WTC11 (cell line): Measurements from ENCODE around the gene TNNT2.

Experiments used
- CBFB ChIP-seq: sonication (generic); formaldehyde crosslinking; IDR thresholded peaks from 2 replicates; pipeline ENCODE4 v1.8.1; 2022; ENCODE audit warnings: mild to moderate bottlenecking, low read depth, missing genetic modification reagents
- CREB1 ChIP-seq: sonication (generic); formaldehyde crosslinking; IDR thresholded peaks from 2 replicates; pipeline ENCODE4 v1.8.0; 2023; ENCODE audit warnings: mild to moderate bottlenecking, missing genetic modification reagents
- ELF4 ChIP-seq: sonication (generic); formaldehyde crosslinking; IDR thresholded peaks from 2 replicates; pipeline ENCODE4 v1.8.1; 2022; ENCODE audit warnings: low read depth, mild to moderate bottlenecking, moderate library complexity, missing genetic modification reagents
- FOXJ3 ChIP-seq: sonication (generic); formaldehyde crosslinking; IDR thresholded peaks from 2 replicates; pipeline ENCODE4 v1.9.0; 2021; ENCODE audit warnings: missing genetic modification reagents, mild to moderate bottlenecking, borderline replicate concordance
- IRF2 ChIP-seq: sonication (generic); formaldehyde crosslinking; IDR thresholded peaks from 2 replicates; pipeline ENCODE4 v1.8.0; 2022; ENCODE audit warnings: low read depth, missing genetic modification reagents, borderline replicate concordance
- JUN ChIP-seq: sonication (generic); formaldehyde crosslinking; IDR thresholded peaks from 2 replicates; pipeline ENCODE4 v1.8.0; 2023; ENCODE audit warnings: mild to moderate bottlenecking, missing genetic modification reagents
- MYBL2 ChIP-seq: sonication (generic); formaldehyde crosslinking; IDR thresholded peaks from 2 replicates; pipeline ENCODE4 v1.8.1; 2023; ENCODE audit warnings: mild to moderate bottlenecking, moderate library complexity, missing genetic modification reagents
- NFATC4 ChIP-seq: fragments of 250-450 bp; sonication (Bioruptor Pico); IDR thresholded peaks from 2 replicates; pipeline ENCODE4 v1.9.0; 2021; ENCODE audit warnings: mild to moderate bottlenecking
- NR2C2 ChIP-seq: sonication (generic); formaldehyde crosslinking; IDR thresholded peaks from 2 replicates; pipeline ENCODE4 v1.8.0; 2022; ENCODE audit warnings: mild to moderate bottlenecking, missing genetic modification reagents
- SP1 ChIP-seq: sonication (generic); formaldehyde crosslinking; conservative IDR thresholded peaks from 2 replicates; pipeline ENCODE4 v1.8.1; 2022; ENCODE audit warnings: missing genetic modification reagents
- TF ChIP-seq, protein P1 (sequence below): fragments of 200-600 bp; IDR thresholded peaks from 2 replicates; pipeline ENCODE4 v1.8.0; 2022; ENCODE audit warnings: antibody characterized with exemption
- TF ChIP-seq, protein P2 (sequence below): sonication (generic); formaldehyde crosslinking; IDR thresholded peaks from 2 replicates; pipeline ENCODE4 v1.8.0; 2022; ENCODE audit warnings: mild to moderate bottlenecking, missing genetic modification reagents
- TF ChIP-seq, protein P3 (sequence below): sonication (generic); formaldehyde crosslinking; IDR thresholded peaks from 2 replicates; pipeline ENCODE4 v1.8.1; 2022; ENCODE audit warnings: missing genetic modification reagents, borderline replicate concordance
- TF ChIP-seq, protein P4 (sequence below): sonication (generic); formaldehyde crosslinking; IDR thresholded peaks from 2 replicates; pipeline ENCODE4 v1.8.1; 2023; ENCODE audit warnings: mild to moderate bottlenecking, missing genetic modification reagents, moderate library complexity

DNA sequence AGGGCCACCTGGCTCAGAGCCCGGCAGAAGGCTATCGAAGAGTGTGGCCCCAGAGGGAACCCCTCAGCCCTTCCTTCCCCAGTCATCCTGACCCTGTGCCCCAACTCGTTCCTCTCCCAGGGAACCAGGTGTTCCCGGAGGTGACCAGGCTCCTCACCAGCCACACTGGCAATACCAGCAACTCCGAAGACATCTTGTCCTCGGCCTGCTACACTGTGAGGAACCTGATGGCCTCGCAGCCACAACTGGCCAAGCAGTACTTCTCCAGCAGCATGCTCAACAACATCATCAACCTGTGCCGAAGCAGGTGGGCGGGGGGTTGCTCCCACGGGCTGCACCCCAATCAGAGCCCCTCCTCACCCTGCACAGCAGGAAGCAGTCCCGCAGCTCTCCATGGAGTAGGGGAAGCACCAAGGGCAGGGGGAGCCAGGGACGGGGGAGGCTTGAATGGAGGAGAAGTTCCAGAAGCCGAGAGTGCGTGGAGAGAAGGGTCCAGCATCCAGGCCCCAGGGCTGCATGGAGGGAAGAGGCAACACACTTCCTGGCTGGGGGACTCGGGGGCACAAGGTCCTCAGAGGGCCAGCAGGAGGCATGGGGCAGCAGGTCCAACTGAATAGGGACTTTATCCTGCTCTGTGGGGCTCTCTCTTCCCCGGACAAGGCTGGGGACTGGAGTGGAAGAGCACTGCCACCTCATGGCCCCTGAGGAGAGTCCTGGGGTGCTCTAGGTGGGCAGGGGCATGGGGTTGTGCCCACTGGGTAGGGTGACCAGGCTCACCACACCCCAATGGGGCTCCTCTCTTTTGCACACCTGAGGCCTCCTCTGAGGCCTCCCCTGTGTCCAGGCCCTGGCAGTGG, 52.4 kb downstream of the TNNT2 start:
- TF ChIP-seq SP1 (CRISPR knock-in tag), result no peak
- TF ChIP-seq MYBL2 (CRISPR knock-in tag), result no peak
- TF ChIP-seq, protein P1, sequence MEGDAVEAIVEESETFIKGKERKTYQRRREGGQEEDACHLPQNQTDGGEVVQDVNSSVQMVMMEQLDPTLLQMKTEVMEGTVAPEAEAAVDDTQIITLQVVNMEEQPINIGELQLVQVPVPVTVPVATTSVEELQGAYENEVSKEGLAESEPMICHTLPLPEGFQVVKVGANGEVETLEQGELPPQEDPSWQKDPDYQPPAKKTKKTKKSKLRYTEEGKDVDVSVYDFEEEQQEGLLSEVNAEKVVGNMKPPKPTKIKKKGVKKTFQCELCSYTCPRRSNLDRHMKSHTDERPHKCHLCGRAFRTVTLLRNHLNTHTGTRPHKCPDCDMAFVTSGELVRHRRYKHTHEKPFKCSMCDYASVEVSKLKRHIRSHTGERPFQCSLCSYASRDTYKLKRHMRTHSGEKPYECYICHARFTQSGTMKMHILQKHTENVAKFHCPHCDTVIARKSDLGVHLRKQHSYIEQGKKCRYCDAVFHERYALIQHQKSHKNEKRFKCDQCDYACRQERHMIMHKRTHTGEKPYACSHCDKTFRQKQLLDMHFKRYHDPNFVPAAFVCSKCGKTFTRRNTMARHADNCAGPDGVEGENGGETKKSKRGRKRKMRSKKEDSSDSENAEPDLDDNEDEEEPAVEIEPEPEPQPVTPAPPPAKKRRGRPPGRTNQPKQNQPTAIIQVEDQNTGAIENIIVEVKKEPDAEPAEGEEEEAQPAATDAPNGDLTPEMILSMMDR, result no peak
- no peak for TF ChIP-seq NFATC4
- no peak for TF ChIP-seq FOXJ3
- TF ChIP-seq IRF2 (CRISPR knock-in tag), result no peak
- no peak for TF ChIP-seq CREB1 (CRISPR knock-in tag)
- no peak for TF ChIP-seq NR2C2 (CRISPR knock-in tag)
- no peak for TF ChIP-seq CBFB (CRISPR knock-in tag)
- TF ChIP-seq, protein P2, sequence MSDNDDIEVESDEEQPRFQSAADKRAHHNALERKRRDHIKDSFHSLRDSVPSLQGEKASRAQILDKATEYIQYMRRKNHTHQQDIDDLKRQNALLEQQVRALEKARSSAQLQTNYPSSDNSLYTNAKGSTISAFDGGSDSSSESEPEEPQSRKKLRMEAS (CRISPR knock-in tag), result no peak
- TF ChIP-seq JUN (CRISPR knock-in tag), result no peak
- TF ChIP-seq ELF4 (CRISPR knock-in tag), result no peak
- TF ChIP-seq, protein P3, sequence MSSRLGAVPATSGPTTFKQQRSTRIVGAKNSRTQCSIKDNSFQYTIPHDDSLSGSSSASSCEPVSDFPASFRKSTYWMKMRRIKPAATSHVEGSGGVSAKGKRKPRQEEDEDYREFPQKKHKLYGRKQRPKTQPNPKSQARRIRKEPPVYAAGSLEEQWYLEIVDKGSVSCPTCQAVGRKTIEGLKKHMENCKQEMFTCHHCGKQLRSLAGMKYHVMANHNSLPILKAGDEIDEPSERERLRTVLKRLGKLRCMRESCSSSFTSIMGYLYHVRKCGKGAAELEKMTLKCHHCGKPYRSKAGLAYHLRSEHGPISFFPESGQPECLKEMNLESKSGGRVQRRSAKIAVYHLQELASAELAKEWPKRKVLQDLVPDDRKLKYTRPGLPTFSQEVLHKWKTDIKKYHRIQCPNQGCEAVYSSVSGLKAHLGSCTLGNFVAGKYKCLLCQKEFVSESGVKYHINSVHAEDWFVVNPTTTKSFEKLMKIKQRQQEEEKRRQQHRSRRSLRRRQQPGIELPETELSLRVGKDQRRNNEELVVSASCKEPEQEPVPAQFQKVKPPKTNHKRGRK (CRISPR knock-in tag), result no peak
- TF ChIP-seq, protein P4, sequence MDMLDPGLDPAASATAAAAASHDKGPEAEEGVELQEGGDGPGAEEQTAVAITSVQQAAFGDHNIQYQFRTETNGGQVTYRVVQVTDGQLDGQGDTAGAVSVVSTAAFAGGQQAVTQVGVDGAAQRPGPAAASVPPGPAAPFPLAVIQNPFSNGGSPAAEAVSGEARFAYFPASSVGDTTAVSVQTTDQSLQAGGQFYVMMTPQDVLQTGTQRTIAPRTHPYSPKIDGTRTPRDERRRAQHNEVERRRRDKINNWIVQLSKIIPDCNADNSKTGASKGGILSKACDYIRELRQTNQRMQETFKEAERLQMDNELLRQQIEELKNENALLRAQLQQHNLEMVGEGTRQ, result no peak
